ENCODE results near the gene FSD2. TPM values are rescaled to one million over a fixed set of nuclear protein-coding genes. Genes with fewer than 3 reads are reported as not detected.

FSD2 gene
- total RNA-seq, 2 donors from 2014 or later, result not detected

DNA sequence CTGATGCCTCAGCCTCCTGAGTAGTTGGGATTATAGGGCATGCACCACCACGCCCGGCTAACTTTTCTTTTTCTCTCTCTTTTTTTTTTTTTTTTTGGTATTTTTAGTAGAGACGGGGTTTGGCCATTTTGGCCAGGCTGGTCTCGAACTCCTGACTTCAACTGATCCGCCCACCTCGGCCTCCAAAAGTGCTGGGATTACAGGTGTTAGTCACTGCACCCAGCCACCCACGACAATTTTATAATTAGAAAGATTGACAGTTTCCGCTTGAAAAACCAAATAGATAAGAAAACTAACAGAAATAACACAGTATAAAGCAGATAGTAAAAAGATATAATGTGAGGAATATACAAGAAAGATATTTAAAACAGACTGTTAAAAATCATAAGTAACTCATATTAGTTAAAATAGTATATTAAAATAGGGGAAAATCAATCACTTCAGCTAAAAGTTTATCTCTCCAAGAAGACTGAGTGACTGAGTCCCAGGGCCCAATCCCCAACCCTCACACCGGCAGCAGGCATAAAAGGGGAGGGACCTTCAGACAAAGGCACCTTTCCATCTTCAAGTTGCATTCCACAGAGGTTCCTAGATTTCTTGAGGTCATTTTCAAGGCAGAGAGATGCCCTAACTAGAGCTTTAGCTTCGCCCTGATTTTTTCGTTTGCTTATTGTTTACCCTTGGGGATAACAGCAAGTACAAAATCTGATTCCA is 2.2 kb upstream of the FSD2 start:
- Mint-ChIP-seq H3K4me1 (peaks cover 13% of the 10 kb centered on the region), H3K4me3 (no peak overlapping the region), H3K27ac (no peak overlapping the region), H3K9me3 (no peaks in the 10 kb centered on the region), H3K36me3 (ENCODE audit: low read depth) (peaks cover 3% of the 10 kb centered on the region), H3K27me3 (ENCODE audit: insufficient read depth) (peaks cover 17% of the 10 kb centered on the region)
- WGBS, 2 experiments (ENCODE audit: insufficient coverage in 1 of 2, insufficient read length in 1 of 2), result 81 to 92% methylated on average over 3 to 9 of the region's 11 CpGs
- Histone ChIP-seq H3K9me3 (ENCODE audit: control insufficient read depth, low read length) (no peaks in the 10 kb centered on the region), H3K4me3 (ENCODE audit: low read length) (no peak overlapping the region), H3K4me1 (ENCODE audit: control insufficient read depth, insufficient read depth, low read length) (no peaks in the 10 kb centered on the region), H3K9ac (ENCODE audit: extremely low read depth, low read length, poor library complexity, severe bottlenecking) (no peak overlapping the region), H3K27ac (ENCODE audit: low read depth, low read length) (no peak overlapping the region), H3K36me3 (ENCODE audit: control insufficient read depth, insufficient read depth, low read length) (peaks cover 2% of the 10 kb centered on the region), H3K27me3 (ENCODE audit: control insufficient read depth, insufficient read depth, low read length, poor library complexity, severe bottlenecking) (peaks cover 24% of the 10 kb centered on the region)
- DNase-seq, result no peak
- TF ChIP-seq CTCF (conservative IDR thresholded peaks at IDR 0.05), result no peak

DNA sequence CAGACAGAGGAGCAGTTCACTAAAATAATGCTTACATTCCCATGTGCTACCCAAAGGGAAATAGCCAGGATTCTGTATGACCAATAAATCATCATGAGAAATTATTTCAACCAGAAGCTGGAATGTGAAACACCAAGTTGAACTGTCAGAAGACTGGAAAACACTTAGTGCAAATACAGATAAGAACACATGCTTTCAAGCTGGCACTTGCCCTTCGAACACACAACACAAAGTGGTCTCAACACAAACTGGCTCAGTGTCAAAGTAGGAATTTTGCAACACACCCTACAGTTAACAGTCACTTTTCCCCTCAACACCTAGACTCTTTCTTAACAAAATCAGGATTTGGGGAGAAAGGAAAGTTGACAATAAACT is 1.3 kb downstream of the FSD2 start:
- no peak overlapping the region for H3K27ac Mint-ChIP-seq
- 95% methylated on average over 1 of the region's 1 CpG; no CpG with 5 or more reads in 1 of the 2 experiments for WGBS, 2 experiments (ENCODE audit: insufficient coverage in 1 of 2, insufficient read length in 1 of 2)

DNA sequence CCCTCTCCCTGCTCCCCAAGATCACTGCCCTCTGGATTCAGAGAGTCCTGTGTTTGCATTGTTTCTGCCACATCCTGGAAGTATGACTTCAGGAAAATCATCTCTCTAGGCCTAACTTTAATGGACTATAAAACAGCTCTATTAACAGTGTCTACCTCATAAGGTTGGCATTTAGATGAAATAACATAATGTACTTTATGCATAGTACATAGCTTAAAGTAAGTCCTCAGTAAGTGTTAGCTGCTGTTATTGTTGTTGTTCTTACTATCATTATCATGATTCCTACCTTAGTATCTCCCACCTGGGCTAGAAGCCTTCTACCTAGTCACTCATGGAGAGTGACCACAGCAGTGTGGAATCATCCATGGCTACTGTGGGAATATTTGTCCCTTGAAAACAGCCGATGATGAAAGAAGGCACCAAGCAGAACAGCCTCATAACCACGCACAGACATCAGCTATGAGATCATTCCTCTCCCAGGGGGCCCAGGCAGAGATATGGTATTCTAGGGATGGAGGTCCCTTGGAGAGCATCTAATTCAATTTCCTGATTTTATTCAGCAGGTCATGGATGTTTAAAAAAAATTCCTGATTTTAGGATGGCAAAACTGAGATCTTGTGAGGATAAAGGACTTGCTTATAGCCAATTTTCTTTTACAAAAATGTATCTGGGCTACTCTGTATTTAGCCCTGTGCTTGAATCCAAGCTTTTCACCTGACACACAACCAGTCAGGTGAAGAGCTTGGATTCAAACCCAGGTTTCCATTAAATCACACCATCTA is 1.9 kb downstream of the FSD2 start:
- H3K27me3 Mint-ChIP-seq (ENCODE audit: insufficient read depth), result peaks cover 53% of the 10 kb centered on the region
- DNase-seq, result no peak
- no peaks in the 10 kb centered on the region for H3K9me3 Mint-ChIP-seq
- Histone ChIP-seq H3K9ac (ENCODE audit: extremely low read depth, low read length, poor library complexity, severe bottlenecking) (no peak overlapping the region), H3K36me3 (ENCODE audit: control insufficient read depth, insufficient read depth, low read length) (no peaks in the 10 kb centered on the region), H3K9me3 (ENCODE audit: control insufficient read depth, low read length) (no peaks in the 10 kb centered on the region), H3K27me3 (ENCODE audit: control insufficient read depth, insufficient read depth, low read length, poor library complexity, severe bottlenecking) (peaks cover 58% of the 10 kb centered on the region), H3K4me1 (ENCODE audit: control insufficient read depth, insufficient read depth, low read length) (no peaks in the 10 kb centered on the region), H3K4me3 (ENCODE audit: low read length) (no peak overlapping the region), H3K27ac (ENCODE audit: low read depth, low read length) (no peak overlapping the region)
- H3K4me1 Mint-ChIP-seq, result no peaks in the 10 kb centered on the region
- H3K4me3 Mint-ChIP-seq, result no peak overlapping the region
- 80 to 89% methylated on average over 1 to 2 of the region's 2 CpGs for WGBS, 2 experiments (ENCODE audit: insufficient coverage in 1 of 2, insufficient read length in 1 of 2)
- H3K36me3 Mint-ChIP-seq (ENCODE audit: low read depth), result no peaks in the 10 kb centered on the region
- H3K27ac Mint-ChIP-seq, result no peak overlapping the region
- TF ChIP-seq CTCF (conservative IDR thresholded peaks at IDR 0.05), result no peak

More for the DNA sequence above, 1.3 kb downstream of the FSD2 start:
- DNase-seq, result no peak
- Histone ChIP-seq H3K4me3 (ENCODE audit: low read length) (no peak overlapping the region), H3K36me3 (ENCODE audit: control insufficient read depth, insufficient read depth, low read length) (no peaks in the 10 kb centered on the region), H3K4me1 (ENCODE audit: control insufficient read depth, insufficient read depth, low read length) (no peaks in the 10 kb centered on the region), H3K27ac (ENCODE audit: low read depth, low read length) (no peak overlapping the region), H3K27me3 (ENCODE audit: control insufficient read depth, insufficient read depth, low read length, poor library complexity, severe bottlenecking) (peaks cover 53% of the 10 kb centered on the region), H3K9ac (ENCODE audit: extremely low read depth, low read length, poor library complexity, severe bottlenecking) (no peak overlapping the region), H3K9me3 (ENCODE audit: control insufficient read depth, low read length) (no peaks in the 10 kb centered on the region)
- H3K9me3 Mint-ChIP-seq, result no peaks in the 10 kb centered on the region
- no peaks in the 10 kb centered on the region for H3K4me1 Mint-ChIP-seq
- no peak overlapping the region for H3K4me3 Mint-ChIP-seq
- no peak for TF ChIP-seq CTCF (conservative IDR thresholded peaks at IDR 0.05)
- H3K36me3 Mint-ChIP-seq (ENCODE audit: low read depth), result no peaks in the 10 kb centered on the region
- peaks cover 48% of the 10 kb centered on the region for H3K27me3 Mint-ChIP-seq (ENCODE audit: insufficient read depth)

Data from endodermal cell (in vitro differentiated cells).